Ishikawa (cell line): ENCODE results near the gene GLI3.

Experiments used
- CREB1 ChIP-seq: IDR thresholded peaks from 2 replicates; pipeline ENCODE4 v1.6.1; 2012; ENCODE audit warnings: low read depth
- EP300 ChIP-seq: IDR thresholded peaks from 2 replicates; pipeline ENCODE4 v1.6.1; 2012; ENCODE audit warnings: borderline replicate concordance
- FOXM1 ChIP-seq: IDR thresholded peaks from 2 replicates; pipeline ENCODE4 v1.6.1; 2012; ENCODE audit warnings: low read depth, borderline replicate concordance
- MAX ChIP-seq: IDR thresholded peaks from 2 replicates; pipeline ENCODE4 v1.6.1; 2012
- NFIC ChIP-seq: IDR thresholded peaks from 2 replicates; pipeline ENCODE4 v1.6.1; 2012
- TAF1 ChIP-seq: IDR thresholded peaks from 2 replicates; pipeline ENCODE4 v1.6.1; 2012; ENCODE audit warnings: low read depth, mild to moderate bottlenecking
- TCF12 ChIP-seq: IDR thresholded peaks from 2 replicates; pipeline ENCODE4 v1.6.1; 2012; ENCODE audit warnings: low read depth
- USF1 ChIP-seq: IDR thresholded peaks from 2 replicates; pipeline ENCODE4 v1.6.1; 2012
- YY1 ChIP-seq: IDR thresholded peaks from 2 replicates; pipeline ENCODE4 v1.6.1; 2012; ENCODE audit warnings: low read depth

DNA sequence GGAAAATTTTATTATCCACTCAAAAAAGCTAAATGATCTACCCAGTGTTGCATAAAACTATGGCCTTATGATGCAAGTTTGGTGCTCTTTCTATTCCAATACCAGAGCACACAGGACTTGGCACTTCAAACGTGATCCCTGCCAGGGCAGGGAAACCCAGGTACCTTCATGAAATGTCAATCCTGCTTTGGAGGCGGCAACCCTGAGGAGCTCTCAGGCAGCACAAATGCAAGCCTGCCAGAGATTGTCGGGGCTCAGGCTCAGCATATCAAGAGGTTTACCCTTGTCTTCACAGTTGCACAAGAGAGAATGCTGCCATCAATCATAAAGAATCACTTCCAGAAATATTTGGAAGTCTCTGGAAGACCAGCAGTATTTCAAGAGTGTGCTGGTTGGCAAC is 151.5 kb downstream of the GLI3 start:
- TF ChIP-seq CREB1 (no peak), TAF1 (no peak), FOXM1 (no peak), USF1 (no peak), MAX (no peak), EP300 (no peak), NFIC (no peak), TCF12 (no peak), YY1 (no peak)
